Astrocyte (in vitro differentiated cells and primary cell): ENCODE data around the gene CIBAR2. TPM values are rescaled to one million over a fixed set of nuclear protein-coding genes. Genes with fewer than 3 reads are reported as not detected.

Experiments used
- DNase-seq: peaks from one replicate; pipeline ENCODE4 v3.0.0-alpha.2; 2010; ENCODE audit warnings: low read depth
- FAIRE-seq: peaks from 2 replicates; lab custom pipeline; 2011; peaks lifted over from hg19 to GRCh38; lab: Jason Lieb, UNC
- H2AFZ ChIP-seq: 2 replicates; pipeline ENCODE4 v1.6.0; 2012; ENCODE audit warnings: low read depth, low read length, inconsistent platforms
- H3K27ac ChIP-seq: 2 replicates; pipeline ENCODE4 v1.5.1; 2011; ENCODE audit warnings: low read depth, low read length, inconsistent platforms
- H3K27me3 ChIP-seq: 2 replicates; pipeline ENCODE4 v1.6.0; 2011; ENCODE audit warnings: low read length, inconsistent platforms; ENCODE audit not compliant: insufficient read depth
- H3K36me3 ChIP-seq: 2 replicates; pipeline ENCODE4 v1.5.1; 2011; ENCODE audit warnings: low read length, inconsistent platforms; ENCODE audit not compliant: insufficient read depth
- H3K4me1 ChIP-seq: 2 replicates; pipeline ENCODE4 v1.5.1; 2011; ENCODE audit warnings: low read length, inconsistent platforms; ENCODE audit not compliant: insufficient read depth
- H3K4me2 ChIP-seq: 2 replicates; pipeline ENCODE4 v1.6.0; 2012; ENCODE audit warnings: low read length, inconsistent platforms
- H3K4me3 ChIP-seq: 2 replicates; pipeline ENCODE4 v1.5.1; 2011; ENCODE audit warnings: low read depth, mild to moderate bottlenecking, low read length, inconsistent platforms; ENCODE audit not compliant: insufficient read depth
- H3K79me2 ChIP-seq: 2 replicates; pipeline ENCODE4 v1.6.0; 2012; ENCODE audit warnings: mild to moderate bottlenecking, low read length, inconsistent platforms; ENCODE audit not compliant: insufficient read depth
- H3K9ac ChIP-seq: 2 replicates; pipeline ENCODE4 v1.6.0; 2012; ENCODE audit warnings: mild to moderate bottlenecking, low read length, inconsistent platforms
- H3K9me3 ChIP-seq: 2 replicates; pipeline ENCODE4 v1.5.1; 2012; ENCODE audit warnings: low read depth, mild to moderate bottlenecking, low read length, inconsistent platforms; ENCODE audit not compliant: insufficient read depth
- H4K20me1 ChIP-seq: 2 replicates; pipeline ENCODE4 v1.6.0; 2012; ENCODE audit warnings: low read length, inconsistent platforms; ENCODE audit not compliant: insufficient read depth
- H3K27ac Mint-ChIP-seq: one replicate; pipeline ENCODE4 v1.8.0; 2021; ENCODE audit warnings: mild to moderate bottlenecking, mixed read lengths; ENCODE audit not compliant: unreplicated experiment
- H3K27me3 Mint-ChIP-seq: one replicate; pipeline ENCODE4 v1.8.0; 2021; ENCODE audit warnings: low read depth, mixed read lengths; ENCODE audit not compliant: unreplicated experiment
- H3K36me3 Mint-ChIP-seq: one replicate; pipeline ENCODE4 v1.8.0; 2021; ENCODE audit warnings: low read depth, mixed read lengths; ENCODE audit not compliant: unreplicated experiment
- H3K4me1 Mint-ChIP-seq: one replicate; pipeline ENCODE4 v1.8.0; 2021; ENCODE audit warnings: low read depth, mixed read lengths; ENCODE audit not compliant: unreplicated experiment
- H3K4me3 Mint-ChIP-seq: one replicate; pipeline ENCODE4 v1.8.0; 2021; ENCODE audit warnings: mild to moderate bottlenecking, moderate library complexity, mixed read lengths; ENCODE audit not compliant: unreplicated experiment
- H3K9me3 Mint-ChIP-seq: one replicate; pipeline ENCODE4 v1.8.0; 2021; ENCODE audit warnings: mild to moderate bottlenecking, mixed read lengths; ENCODE audit not compliant: unreplicated experiment
- CTCF ChIP-seq: IDR thresholded peaks from 2 replicates; pipeline ENCODE4 v1.5.1; 2011; ENCODE audit warnings: low read depth, mild to moderate bottlenecking, inconsistent platforms, low read length, moderate library complexity; ENCODE audit not compliant: insufficient read depth
- EZH2 ChIP-seq: IDR thresholded peaks from 2 replicates; pipeline ENCODE4 v1.6.1; 2012; ENCODE audit warnings: mild to moderate bottlenecking, low read length, inconsistent platforms; ENCODE audit not compliant: insufficient read depth
- total RNA-seq: library from RNA; stranded (reverse); gene quantifications from 2 replicates; pipeline ENCODE4 v1.2.1, GENCODE V29; 2021

The CIBAR2 gene
- total RNA-seq, 1 donor from 2014 or later = not detected

GRCh38 chr16:85067024-85067423, 45.2 kb downstream of the CIBAR2 start:
- H2AFZ ChIP-seq = no peak overlapping the region
- no peak for FAIRE-seq

GRCh38 chr16:85066346-85066885, 45.9 kb downstream of the CIBAR2 start:
- Histone ChIP-seq H3K4me1 (no peaks in the 10 kb centered on the region), H3K27me3 (no peaks in the 10 kb centered on the region), H2AFZ (no peak overlapping the region), H3K79me2 (no peaks in the 10 kb centered on the region), H3K36me3 (no peaks in the 10 kb centered on the region), H3K4me3 (no peak overlapping the region), H3K9me3 (no peaks in the 10 kb centered on the region), H4K20me1 (peaks cover 1% of the 10 kb centered on the region), H3K4me2 (no peak overlapping the region), H3K9ac (no peak overlapping the region), H3K27ac (no peak overlapping the region)
- no peak overlapping the region for H3K27ac Mint-ChIP-seq
- H3K9me3 Mint-ChIP-seq = no peaks in the 10 kb centered on the region
- FAIRE-seq (no peak), DNase-seq (no peak)
- H3K27me3 Mint-ChIP-seq = peaks cover 16% of the 10 kb centered on the region
- H3K4me3 Mint-ChIP-seq = no peak overlapping the region
- TF ChIP-seq EZH2 (no peak), CTCF (no peak)
- no peaks in the 10 kb centered on the region for H3K4me1 Mint-ChIP-seq
- peaks cover 10% of the 10 kb centered on the region for H3K36me3 Mint-ChIP-seq

More at GRCh38 chr16:85067024-85067423, 45.2 kb downstream of the CIBAR2 start:
- Histone ChIP-seq H3K4me2 (no peak overlapping the region), H3K9ac (no peak overlapping the region), H3K36me3 (no peaks in the 10 kb centered on the region), H3K27me3 (no peaks in the 10 kb centered on the region), H3K27ac (no peak overlapping the region), H3K4me1 (no peaks in the 10 kb centered on the region), H4K20me1 (no peaks in the 10 kb centered on the region), H3K9me3 (no peaks in the 10 kb centered on the region), H3K4me3 (no peak overlapping the region), H3K79me2 (no peaks in the 10 kb centered on the region)
- no peaks in the 10 kb centered on the region for H3K4me1 Mint-ChIP-seq
- peaks cover 14% of the 10 kb centered on the region for H3K27me3 Mint-ChIP-seq
- TF ChIP-seq EZH2 (no peak), CTCF (no peak)
- H3K36me3 Mint-ChIP-seq = peaks cover 9% of the 10 kb centered on the region
- no peak overlapping the region for H3K27ac Mint-ChIP-seq
- H3K4me3 Mint-ChIP-seq = no peak overlapping the region
- DNase-seq = no peak
- H3K9me3 Mint-ChIP-seq = no peaks in the 10 kb centered on the region

- Histone ChIP-seq H2AFZ (no peak overlapping the region), H3K79me2 (no peaks in the 10 kb centered on the region), H3K27me3 (no peaks in the 10 kb centered on the region), H3K27ac (no peak overlapping the region), H3K9me3 (no peaks in the 10 kb centered on the region), H3K4me3 (no peak overlapping the region), H3K36me3 (no peaks in the 10 kb centered on the region), H4K20me1 (peaks cover 5% of the 10 kb centered on the region), H3K4me2 (no peak overlapping the region), H3K9ac (no peak overlapping the region), H3K4me1 (no peaks in the 10 kb centered on the region)
- no peaks in the 10 kb centered on the region for H3K9me3 Mint-ChIP-seq
- TF ChIP-seq EZH2 (no peak), CTCF (no peak)
- H3K4me1 Mint-ChIP-seq = no peaks in the 10 kb centered on the region
- no peak overlapping the region for H3K4me3 Mint-ChIP-seq
- no peak for FAIRE-seq
- H3K36me3 Mint-ChIP-seq = peaks cover 12% of the 10 kb centered on the region
- H3K27me3 Mint-ChIP-seq = peaks cover 17% of the 10 kb centered on the region
- no peak for DNase-seq
- no peak overlapping the region for H3K27ac Mint-ChIP-seq
Observed at GRCh38 chr16:85065099-85065498, 47.2 kb downstream of the CIBAR2 start.
